HG03457 (cell line): ENCODE data around the gene HIPK2.

Experiments
- ATAC-seq: cut with Tn5 transposase; IDR thresholded peaks from one replicate; pipeline ENCODE4 v1.9.1; 2021; ENCODE audit warnings: moderate number of reproducible peaks; ENCODE audit not compliant: unreplicated experiment

The HIPK2 gene

GRCh38 chr7:139574618-139575337 is 203.0 kb downstream of the HIPK2 start:
- no peak for ATAC-seq

GRCh38 chr7:139573871-139574270 is 203.9 kb downstream of the HIPK2 start:
- ATAC-seq = no peak

- no peak for ATAC-seq
These were observed 205.0 kb downstream of the HIPK2 start for GRCh38 chr7:139572704-139573385.

GRCh38 chr7:139572071-139572470 is 205.7 kb downstream of the HIPK2 start:
- no peak for ATAC-seq

- no peak for ATAC-seq
These were observed 206.1 kb downstream of the HIPK2 start for GRCh38 chr7:139571651-139572050.

- no peak for ATAC-seq
These were observed 206.6 kb downstream of the HIPK2 start for GRCh38 chr7:139571190-139571589.

- ATAC-seq = no peak
These were observed 207.2 kb downstream of the HIPK2 start for GRCh38 chr7:139570626-139571025.

- ATAC-seq = no peak
These were observed 207.7 kb downstream of the HIPK2 start for GRCh38 chr7:139570119-139570518.

GRCh38 chr7:139568813-139569490 is 208.8 kb downstream of the HIPK2 start:
- ATAC-seq = no peak

GRCh38 chr7:139568346-139568675 is 209.5 kb downstream of the HIPK2 start:
- ATAC-seq = no peak

GRCh38 chr7:139567647-139568345 is 210.0 kb downstream of the HIPK2 start:
- no peak for ATAC-seq

GRCh38 chr7:139566736-139567646 is 210.8 kb downstream of the HIPK2 start:
- ATAC-seq = no peak

GRCh38 chr7:139566075-139566474 is 211.7 kb downstream of the HIPK2 start:
- ATAC-seq = no peak

GRCh38 chr7:139563856-139564255 is 213.9 kb downstream of the HIPK2 start:
- ATAC-seq = no peak

GRCh38 chr7:139562961-139563565 is 214.7 kb downstream of the HIPK2 start:
- no peak for ATAC-seq

GRCh38 chr7:139562491-139562890 is 215.3 kb downstream of the HIPK2 start:
- no peak for ATAC-seq

GRCh38 chr7:139560678-139561077 is 217.1 kb downstream of the HIPK2 start:
- no peak for ATAC-seq

GRCh38 chr7:139560199-139560598 is 217.6 kb downstream of the HIPK2 start:
- no peak for ATAC-seq

GRCh38 chr7:139559364-139560105 is 218.3 kb downstream of the HIPK2 start:
- no peak for ATAC-seq
